HG03175 (cell line): Measurements from ENCODE around the gene SOCS3.

Experiments
- ATAC-seq: cut with Tn5 transposase; IDR thresholded peaks from one replicate; pipeline ENCODE4 v1.9.1; 2021; ENCODE audit warnings: mild to moderate bottlenecking, moderate library complexity; ENCODE audit not compliant: unreplicated experiment

SOCS3 gene

GRCh38 chr17:78353834-78354233 is 6.0 kb downstream of the SOCS3 start:
- no peak for ATAC-seq

DNA sequence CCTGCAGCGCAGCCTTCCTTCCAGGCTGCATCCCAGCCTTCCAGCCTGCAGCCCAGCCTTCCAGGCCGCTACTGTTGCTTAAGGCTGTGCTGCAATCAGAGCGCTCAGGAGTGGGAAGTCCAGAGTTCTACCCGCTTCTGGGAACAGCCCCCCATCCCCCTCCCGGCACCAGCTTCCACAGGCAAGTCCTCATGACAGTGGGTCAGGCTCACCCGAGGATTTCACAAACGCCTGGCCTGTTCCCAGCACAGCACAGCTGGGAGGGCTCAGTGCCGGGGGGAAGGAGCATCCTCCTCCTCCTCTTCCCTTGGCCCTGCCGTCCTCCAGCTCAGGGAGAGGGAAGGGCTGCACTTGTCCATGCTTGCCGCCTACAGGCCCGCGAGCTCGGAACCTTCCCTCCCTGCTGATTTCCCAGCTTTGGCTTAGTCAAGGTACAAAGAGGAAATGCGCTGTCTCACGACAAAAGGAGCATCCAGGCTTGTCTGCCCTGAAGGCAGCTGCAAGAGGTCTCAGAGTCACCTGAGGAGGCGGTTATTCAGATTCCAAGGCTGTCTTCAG is 8.3 kb downstream of the SOCS3 start:
- no peak for ATAC-seq

DNA sequence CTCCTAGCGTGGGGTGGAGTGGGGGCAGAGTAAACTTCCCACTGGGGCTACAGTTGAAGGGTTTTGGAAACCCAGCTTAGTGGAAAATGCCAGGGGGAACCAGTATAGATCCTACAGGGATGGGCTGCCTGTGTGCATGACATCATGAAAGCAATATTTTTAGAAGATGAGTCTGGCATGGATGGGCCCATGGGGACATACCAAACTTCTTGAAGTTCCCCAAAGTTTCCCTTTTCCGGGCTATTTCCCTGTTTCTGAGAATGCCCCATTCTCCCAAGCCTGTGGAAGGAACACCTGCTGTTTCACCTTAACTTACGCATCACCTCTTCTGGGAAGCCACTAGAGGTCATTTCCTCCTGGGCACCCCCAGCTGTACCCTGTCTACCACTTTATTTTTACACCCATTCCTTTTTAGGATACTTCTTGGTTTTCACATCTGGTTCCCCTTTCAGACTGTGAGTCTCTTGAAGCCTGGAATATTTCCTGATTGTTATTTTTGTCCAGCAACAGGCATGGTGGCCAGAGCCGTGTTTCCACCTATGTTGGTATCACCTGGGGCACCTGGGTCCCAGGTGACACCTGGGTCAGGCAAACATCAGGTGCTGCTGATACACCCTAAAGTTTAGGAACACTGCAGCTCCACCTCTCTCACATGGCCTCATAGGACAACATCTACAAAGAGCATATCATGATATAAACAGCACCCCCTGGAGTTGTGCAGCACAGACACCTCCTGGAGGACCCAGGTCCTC is 9.8 kb downstream of the SOCS3 start:
- ATAC-seq = no peak

- no peak for ATAC-seq
Measured at GRCh38 chr17:78348055-78348770, 11.7 kb downstream of the SOCS3 start.

DNA sequence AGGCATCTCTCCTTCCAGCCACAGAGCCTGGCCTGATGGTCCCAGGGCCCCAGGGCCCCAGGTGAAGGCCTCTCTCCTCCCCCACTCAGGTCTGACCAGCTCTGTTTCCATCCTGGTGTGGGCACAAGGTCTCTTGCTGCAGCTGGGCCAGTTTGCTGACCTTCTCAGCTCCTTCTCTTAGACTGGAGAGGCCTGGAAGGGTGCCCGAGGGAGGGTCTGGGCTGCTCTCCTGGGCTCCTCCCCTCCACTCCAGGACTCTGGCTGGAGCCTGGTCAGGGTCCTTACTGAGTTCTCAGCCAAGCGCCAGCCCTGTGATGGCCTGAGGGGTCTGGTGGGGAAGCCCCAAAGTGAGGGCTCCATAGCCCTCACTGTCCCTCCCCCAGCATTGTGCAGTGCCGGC is 12.4 kb downstream of the SOCS3 start:
- no peak for ATAC-seq

- ATAC-seq = no peak
Measured at GRCh38 chr17:78346605-78347250, 13.1 kb downstream of the SOCS3 start.

DNA sequence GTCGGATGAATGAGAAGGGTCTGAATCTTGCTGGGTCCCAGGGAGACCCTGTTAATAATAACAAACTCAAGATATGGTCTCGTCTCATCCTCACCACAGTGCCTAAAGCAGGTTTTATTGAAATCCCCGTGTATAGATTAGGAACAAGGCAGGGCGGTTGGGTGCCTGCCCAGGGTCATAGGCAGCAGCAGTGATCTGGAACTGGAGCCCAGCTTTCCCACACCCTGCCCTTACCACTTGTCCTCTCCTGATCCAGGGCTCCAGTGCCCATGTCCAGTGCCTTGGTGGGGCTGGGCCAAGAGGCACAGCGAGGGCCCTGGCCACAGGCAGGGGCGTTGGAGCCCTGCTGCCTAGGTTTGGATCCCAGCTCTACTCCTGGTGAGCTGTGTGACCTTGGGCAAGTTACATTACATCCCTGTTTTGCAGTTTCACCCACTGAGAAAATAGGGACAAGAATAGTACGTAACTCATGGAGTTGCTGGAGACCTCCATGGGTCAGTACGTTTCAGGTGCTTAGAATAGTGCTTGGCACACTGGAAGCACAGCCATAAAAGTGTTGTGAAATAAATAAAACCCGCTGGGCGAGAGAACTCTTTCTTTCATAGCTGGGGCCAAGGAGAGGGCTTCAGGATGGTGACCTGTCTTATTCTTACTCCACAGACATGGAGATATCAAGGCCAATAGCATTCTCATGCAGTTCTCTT is 13.9 kb downstream of the SOCS3 start:
- no peak for ATAC-seq

GRCh38 chr17:78345172-78345571 is 14.7 kb downstream of the SOCS3 start:
- ATAC-seq = no peak

GRCh38 chr17:78344666-78345065 is 15.2 kb downstream of the SOCS3 start:
- ATAC-seq = no peak

DNA sequence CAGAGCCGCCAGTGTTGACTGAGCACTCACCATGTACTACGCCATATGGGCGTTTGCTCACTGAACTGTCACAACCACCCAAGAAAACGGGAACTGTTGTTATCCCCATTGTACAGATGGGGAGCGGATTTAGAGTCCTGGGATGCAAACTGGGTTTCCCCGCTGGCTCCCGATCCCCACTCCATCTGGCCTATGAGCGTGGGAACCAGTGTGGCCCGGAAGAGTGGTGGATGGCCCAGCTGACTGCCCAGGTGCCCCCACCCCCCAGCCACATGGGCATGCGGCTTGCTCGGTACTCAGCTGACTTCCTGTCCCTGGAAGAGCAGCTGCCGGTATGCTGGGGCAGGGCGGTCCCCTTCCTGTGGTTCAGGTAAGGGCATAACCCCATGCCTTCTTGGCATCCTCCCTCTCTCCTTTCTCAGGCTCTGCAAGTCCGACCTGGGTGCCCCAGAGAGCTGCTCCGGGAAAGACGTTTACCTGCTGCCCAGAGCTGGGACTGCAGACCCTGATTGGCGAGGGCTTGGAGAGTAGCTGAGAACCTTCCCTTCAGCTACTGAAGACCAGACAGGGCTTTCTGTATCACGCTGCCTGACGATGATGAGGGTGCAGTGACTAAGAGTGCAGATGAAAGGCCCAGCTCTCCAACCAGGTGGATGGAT is 16.2 kb downstream of the SOCS3 start:
- peak; percentile 45 for ATAC-seq

DNA sequence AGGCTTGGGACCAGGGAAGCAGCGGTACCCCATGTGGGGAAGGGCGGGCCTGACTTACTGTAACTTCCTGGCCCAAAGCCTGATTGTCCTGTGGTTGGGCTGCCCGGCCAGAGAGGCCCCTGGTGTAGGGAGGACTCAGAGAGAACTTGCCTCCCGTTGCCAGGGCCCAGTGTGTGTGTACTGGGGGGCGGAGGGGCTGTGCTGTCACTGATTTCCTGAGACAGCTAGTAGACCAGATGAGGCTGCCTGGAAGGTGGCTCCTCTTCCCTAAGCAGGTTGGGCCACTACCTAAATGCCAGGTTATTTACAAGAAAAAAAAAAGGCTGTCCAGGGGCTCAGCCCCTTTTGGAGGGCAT is 16.7 kb downstream of the SOCS3 start:
- ATAC-seq = no peak

- ATAC-seq = no peak
Measured at GRCh38 chr17:78342449-78343186, 17.3 kb downstream of the SOCS3 start.

DNA sequence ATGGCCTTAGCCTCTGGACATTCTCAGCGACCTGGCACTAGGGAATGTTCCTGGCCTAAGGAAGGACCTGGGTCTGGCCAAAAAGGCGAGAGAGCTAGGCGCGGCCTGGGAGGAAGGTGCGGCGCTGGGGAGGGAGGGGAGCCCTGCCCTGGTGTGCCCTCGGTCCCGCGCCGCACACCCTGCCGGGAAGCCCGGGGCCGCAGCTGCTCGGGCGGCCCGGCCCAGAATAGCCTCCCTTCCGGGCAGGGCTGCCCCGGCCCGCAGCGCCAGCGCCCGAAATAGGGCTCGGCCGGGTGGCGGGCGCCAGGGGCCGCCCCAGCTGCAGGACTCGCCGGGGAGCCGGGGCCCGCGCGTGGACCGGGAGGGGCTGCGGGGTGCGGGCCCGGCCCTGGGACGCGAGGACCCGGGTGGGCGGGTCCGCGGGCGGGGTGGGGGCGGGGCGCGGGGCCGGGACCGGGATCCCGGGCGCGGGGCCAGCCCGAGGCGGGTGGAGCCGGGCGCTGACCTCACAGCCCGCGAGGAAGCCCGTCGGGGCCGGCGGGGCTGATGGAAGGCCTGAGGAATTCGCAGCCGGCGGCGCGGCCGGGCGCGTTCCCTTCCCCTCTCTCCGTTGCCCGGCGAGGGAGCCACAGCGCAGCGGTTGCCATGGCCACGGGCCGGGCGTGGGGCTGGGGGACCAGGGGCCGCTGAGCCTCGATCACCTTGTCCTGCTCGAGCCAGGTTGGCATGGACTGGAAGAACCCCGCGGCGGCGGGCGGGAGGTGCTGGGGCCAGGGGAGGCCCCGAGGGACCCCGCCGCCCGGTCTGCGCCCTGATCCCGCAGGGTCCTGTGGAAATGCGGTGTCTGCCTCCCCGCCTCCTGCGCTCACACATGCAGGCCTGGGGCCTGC is 18.1 kb downstream of the SOCS3 start:
- ATAC-seq = no peak

GRCh38 chr17:78340183-78340955 is 19.5 kb downstream of the SOCS3 start:
- no peak for ATAC-seq

GRCh38 chr17:78338486-78339259 is 21.2 kb downstream of the SOCS3 start:
- ATAC-seq = peak; percentile 39

DNA sequence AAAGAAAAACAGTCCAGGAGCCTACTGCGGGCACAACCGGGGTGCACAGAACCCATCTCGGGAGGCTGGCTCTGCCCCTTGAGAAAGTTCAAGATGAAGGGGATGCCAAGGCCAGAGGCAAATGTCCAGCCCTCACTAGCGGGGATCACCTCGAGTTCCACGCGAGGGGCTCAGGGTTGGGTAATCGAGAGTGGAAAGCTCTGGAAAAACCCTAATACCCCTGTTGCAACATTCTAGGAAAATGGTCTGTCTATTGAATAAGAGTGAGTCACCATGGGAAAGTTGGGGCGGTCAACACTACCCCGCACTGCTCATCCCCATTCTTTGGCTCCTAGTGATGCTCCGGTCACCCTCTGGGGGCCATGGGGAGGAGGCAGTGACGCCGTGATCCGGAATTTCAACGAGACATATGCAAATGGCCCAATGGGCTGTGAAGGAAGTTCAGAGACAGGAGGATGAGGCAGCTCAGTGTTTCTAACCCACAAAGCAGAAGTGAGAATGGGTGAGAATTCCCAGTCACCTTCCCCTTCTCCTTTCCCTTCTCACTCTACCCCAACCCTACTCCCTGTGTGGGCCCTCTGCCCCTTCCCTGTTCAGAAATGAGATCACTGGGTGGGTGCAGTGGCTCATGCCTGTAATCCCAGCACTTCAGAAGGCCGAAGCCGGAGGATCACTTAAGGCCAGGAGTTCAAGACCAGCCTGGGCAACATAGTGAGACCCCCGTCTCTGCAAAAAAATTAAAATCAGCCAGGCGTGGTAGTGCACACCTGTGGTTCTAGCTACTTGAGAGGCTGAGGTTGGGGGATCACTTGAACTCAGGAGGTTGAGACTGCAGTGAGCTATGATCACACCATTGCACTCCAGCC is 22.4 kb downstream of the SOCS3 start:
- ATAC-seq = peak; percentile 50
